Liver (tissue), 9 donors: ENCODE measurements around the gene IFT43. TPM values are rescaled to one million over a fixed set of nuclear protein-coding genes. Genes with fewer than 3 reads are reported as not detected.
A peak's percentile ranks its signal among the peaks of the same experiment; 100 is the strongest.

Experiments
- DNase-seq: peaks from one replicate; pipeline ENCODE4 v3.0.0-alpha.2; 2017; ENCODE audit warnings: low spot score
- H3K27ac ChIP-seq, 2 donors: one replicate each; pipeline ENCODE4 v1.7.0; 2013; ENCODE audit warnings: inconsistent platforms in 2 of 2, low read length in 2 of 2, control low read depth in 1 of 2, low read depth in 1 of 2, mild to moderate bottlenecking in 1 of 2
- H3K27me3 ChIP-seq, 4 donors: one replicate each; pipeline versions ENCODE4 v1.6.1 to v1.7.0; 2013; ENCODE audit warnings: low read length in 3 of 4, inconsistent platforms in 1 of 4, mild to moderate bottlenecking in 1 of 4, moderate library complexity in 1 of 4; ENCODE audit not compliant: control insufficient read depth in 4 of 4, insufficient read depth in 4 of 4
- H3K36me3 ChIP-seq, 4 donors: one replicate each; pipeline versions ENCODE4 v1.6.1 to v1.7.0; 2013; ENCODE audit warnings: low read length in 3 of 4, mild to moderate bottlenecking in 3 of 4, low read depth in 1 of 4, moderate library complexity in 1 of 4; ENCODE audit not compliant: control insufficient read depth in 4 of 4, insufficient read depth in 3 of 4
- H3K4me1 ChIP-seq, 4 donors: one replicate each; pipeline versions ENCODE4 v1.6.1 to v1.7.0; 2013; ENCODE audit warnings: low read length in 3 of 4, mild to moderate bottlenecking in 3 of 4, moderate library complexity in 1 of 4; ENCODE audit not compliant: control insufficient read depth in 4 of 4, insufficient read depth in 4 of 4
- H3K4me3 ChIP-seq, 3 donors: one replicate each; pipeline versions ENCODE4 v1.6.1 to v1.7.0; 2013; ENCODE audit warnings: low read length in 3 of 3, control low read depth in 1 of 3, low read depth in 1 of 3, mild to moderate bottlenecking in 1 of 3
- H3K9ac ChIP-seq, 2 donors: one replicate each; pipeline ENCODE4 v1.7.0; 2013; ENCODE audit warnings: low read length in 2 of 2, mild to moderate bottlenecking in 2 of 2, moderate library complexity in 2 of 2, control low read depth in 1 of 2, low read depth in 1 of 2
- H3K9me3 ChIP-seq, 4 donors: one replicate each; pipeline versions ENCODE4 v1.6.1 to v1.7.0; 2013; ENCODE audit warnings: low read length in 3 of 4; ENCODE audit not compliant: control insufficient read depth in 4 of 4
- EGR1 ChIP-seq, 2 donors: IDR thresholded peaks; 2 replicates each; pipeline ENCODE4 v1.6.1; 2016 to 2018; ENCODE audit warnings: antibody characterized with exemption in 2 of 2, low read depth in 2 of 2
- FOXA1 ChIP-seq: IDR thresholded peaks from 2 replicates; pipeline ENCODE4 v1.6.1; 2016; ENCODE audit warnings: antibody characterized with exemption
- FOXA2 ChIP-seq: IDR thresholded peaks from 2 replicates; pipeline ENCODE4 v1.6.1; 2016; ENCODE audit warnings: antibody characterized with exemption
- HNF4A ChIP-seq, 2 donors: conservative IDR thresholded peaks; 2 replicates each; pipeline ENCODE4 v1.6.1; 2016; ENCODE audit warnings: antibody characterized with exemption in 2 of 2, mild to moderate bottlenecking in 2 of 2
- JUND ChIP-seq, 2 donors: IDR thresholded peaks; 2 replicates each; pipeline ENCODE4 v1.6.1; 2016; ENCODE audit warnings: antibody characterized with exemption in 2 of 2
- NR2F2 ChIP-seq: IDR thresholded peaks from 2 replicates; pipeline ENCODE4 v1.6.1; 2016; ENCODE audit warnings: antibody characterized with exemption
- RAD21 ChIP-seq, 2 donors: IDR thresholded peaks; 2 replicates each; pipeline ENCODE4 v1.6.1; 2016; ENCODE audit warnings: antibody characterized with exemption in 2 of 2, mild to moderate bottlenecking in 2 of 2
- RXRA ChIP-seq, 2 donors: IDR thresholded peaks; 2 replicates each; pipeline ENCODE4 v1.6.1; 2017 to 2018; ENCODE audit warnings: antibody characterized with exemption in 2 of 2, mild to moderate bottlenecking in 1 of 2
- SP1 ChIP-seq: IDR thresholded peaks from 2 replicates; pipeline ENCODE4 v1.6.1; 2018; ENCODE audit warnings: antibody characterized with exemption, mild to moderate bottlenecking
- YY1 ChIP-seq: IDR thresholded peaks from 2 replicates; pipeline ENCODE4 v1.6.1; 2016; ENCODE audit warnings: antibody characterized with exemption, mild to moderate bottlenecking
- WGBS: extraction: QIAGEN DNeasy Blood & Tissue Kit; methylation state at CpG from one replicate; pipeline ENCODE4 v1.1.7; 2013; 5-methylcytosine and 5-hydroxymethylcytosine counted together
- polyA plus RNA-seq, 2 donors: library from polyadenylated mRNA; stranded (reverse) in 1 of 2; unstranded in 1 of 2; fragments of 200-250 nt in 1 of 2; fragments of >200 nt in 1 of 2; fragmentation: Nextera tagmentation in 1 of 2; extraction: Ambion mirVana in 1 of 2; gene quantifications; one replicate each; pipeline versions ENCODE4 v1.2.1 to v1.2.3, GENCODE V29; 2013 to 2015
- total RNA-seq, 2 donors: library from RNA; depleted of rRNA; stranded (reverse); fragments of >200 nt; gene quantifications; one replicate each; pipeline ENCODE4 v1.2.3, GENCODE V29; 2014
- TF ChIP-seq, protein P1 (sequence below): IDR thresholded peaks from 2 replicates; pipeline ENCODE4 v1.6.1; 2016; ENCODE audit warnings: antibody characterized with exemption
- TF ChIP-seq, protein P2 (sequence below): fragments of 150-350 bp; IDR thresholded peaks from 2 replicates; pipeline ENCODE4 v1.5.1; 2017; ENCODE audit warnings: improper control_type of control experiment, low read depth, low read length; ENCODE audit not compliant: missing input control
- TF ChIP-seq, protein P3 (sequence below): IDR thresholded peaks from 2 replicates; pipeline ENCODE4 v1.6.1; 2016; ENCODE audit warnings: antibody characterized with exemption
- TF ChIP-seq, protein P4 (sequence below): IDR thresholded peaks from 2 replicates; pipeline ENCODE4 v1.6.1; 2016; ENCODE audit warnings: antibody characterized with exemption
- TF ChIP-seq, protein P5 (sequence below): IDR thresholded peaks from 2 replicates; pipeline ENCODE4 v1.6.1; 2016; ENCODE audit warnings: antibody characterized with exemption, mild to moderate bottlenecking
- donor health status: healthy.
- donor health status: healthy.
- donor health status: healthy.
- donor health status: healthy.
- donor health status: healthy.

Gene IFT43
- total and polyA plus RNA-seq, 4 donors = 7.8 to 33.6 (median 19.3) TPM

DNA sequence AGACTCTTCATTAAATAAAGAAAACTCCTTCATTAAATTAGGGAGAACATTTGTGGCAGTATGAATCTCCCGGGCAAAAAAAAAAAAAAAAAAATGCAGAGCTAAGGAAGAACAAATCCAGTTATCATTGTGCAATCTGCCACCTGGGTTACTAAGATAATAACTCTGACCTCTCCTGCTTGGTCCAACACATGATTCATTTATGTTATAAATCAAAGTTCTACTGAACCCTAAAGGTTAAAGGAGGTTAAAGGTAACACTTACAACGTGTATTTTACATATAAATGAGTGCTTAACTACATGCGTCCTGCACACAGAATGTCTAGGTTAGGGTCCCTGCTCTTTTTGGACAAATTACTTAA lies 8.0 kb upstream of the IFT43 start:
- Histone ChIP-seq H3K9ac (no peak overlapping the region), H3K27me3 (no peaks in the 10 kb centered on the region), H3K4me3 (no peak overlapping the region), H3K27ac (no peak overlapping the region), H3K9me3 (no peaks in the 10 kb centered on the region), H3K4me1 (peaks cover 0 to 33% (median 12%) of the 10 kb centered on the region in 4 donors), H3K36me3 (no peaks in the 10 kb centered on the region)
- 36% methylated on average over 3 of the region's 3 CpGs for WGBS
- TF ChIP-seq, protein P1, sequence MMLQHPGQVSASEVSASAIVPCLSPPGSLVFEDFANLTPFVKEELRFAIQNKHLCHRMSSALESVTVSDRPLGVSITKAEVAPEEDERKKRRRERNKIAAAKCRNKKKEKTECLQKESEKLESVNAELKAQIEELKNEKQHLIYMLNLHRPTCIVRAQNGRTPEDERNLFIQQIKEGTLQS = no peak
- TF ChIP-seq EGR1 (IDR thresholded peaks at IDR 0.05; ENCODE audit: low read depth in 2 of 2) = peak in 1 of 2 donors; percentile 35
- peak; percentile 22 for TF ChIP-seq SP1
- TF ChIP-seq, protein P2, sequence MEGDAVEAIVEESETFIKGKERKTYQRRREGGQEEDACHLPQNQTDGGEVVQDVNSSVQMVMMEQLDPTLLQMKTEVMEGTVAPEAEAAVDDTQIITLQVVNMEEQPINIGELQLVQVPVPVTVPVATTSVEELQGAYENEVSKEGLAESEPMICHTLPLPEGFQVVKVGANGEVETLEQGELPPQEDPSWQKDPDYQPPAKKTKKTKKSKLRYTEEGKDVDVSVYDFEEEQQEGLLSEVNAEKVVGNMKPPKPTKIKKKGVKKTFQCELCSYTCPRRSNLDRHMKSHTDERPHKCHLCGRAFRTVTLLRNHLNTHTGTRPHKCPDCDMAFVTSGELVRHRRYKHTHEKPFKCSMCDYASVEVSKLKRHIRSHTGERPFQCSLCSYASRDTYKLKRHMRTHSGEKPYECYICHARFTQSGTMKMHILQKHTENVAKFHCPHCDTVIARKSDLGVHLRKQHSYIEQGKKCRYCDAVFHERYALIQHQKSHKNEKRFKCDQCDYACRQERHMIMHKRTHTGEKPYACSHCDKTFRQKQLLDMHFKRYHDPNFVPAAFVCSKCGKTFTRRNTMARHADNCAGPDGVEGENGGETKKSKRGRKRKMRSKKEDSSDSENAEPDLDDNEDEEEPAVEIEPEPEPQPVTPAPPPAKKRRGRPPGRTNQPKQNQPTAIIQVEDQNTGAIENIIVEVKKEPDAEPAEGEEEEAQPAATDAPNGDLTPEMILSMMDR = no peak
- TF ChIP-seq, protein P3, sequence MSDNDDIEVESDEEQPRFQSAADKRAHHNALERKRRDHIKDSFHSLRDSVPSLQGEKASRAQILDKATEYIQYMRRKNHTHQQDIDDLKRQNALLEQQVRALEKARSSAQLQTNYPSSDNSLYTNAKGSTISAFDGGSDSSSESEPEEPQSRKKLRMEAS = peak; percentile 75
- TF ChIP-seq YY1 = peak; percentile 32
- TF ChIP-seq RAD21 (IDR thresholded peaks at IDR 0.05) = no peak
- peak; percentile 40 to 73 for TF ChIP-seq HNF4A (conservative IDR thresholded peaks at IDR 0.05)
- TF ChIP-seq, protein P4, sequence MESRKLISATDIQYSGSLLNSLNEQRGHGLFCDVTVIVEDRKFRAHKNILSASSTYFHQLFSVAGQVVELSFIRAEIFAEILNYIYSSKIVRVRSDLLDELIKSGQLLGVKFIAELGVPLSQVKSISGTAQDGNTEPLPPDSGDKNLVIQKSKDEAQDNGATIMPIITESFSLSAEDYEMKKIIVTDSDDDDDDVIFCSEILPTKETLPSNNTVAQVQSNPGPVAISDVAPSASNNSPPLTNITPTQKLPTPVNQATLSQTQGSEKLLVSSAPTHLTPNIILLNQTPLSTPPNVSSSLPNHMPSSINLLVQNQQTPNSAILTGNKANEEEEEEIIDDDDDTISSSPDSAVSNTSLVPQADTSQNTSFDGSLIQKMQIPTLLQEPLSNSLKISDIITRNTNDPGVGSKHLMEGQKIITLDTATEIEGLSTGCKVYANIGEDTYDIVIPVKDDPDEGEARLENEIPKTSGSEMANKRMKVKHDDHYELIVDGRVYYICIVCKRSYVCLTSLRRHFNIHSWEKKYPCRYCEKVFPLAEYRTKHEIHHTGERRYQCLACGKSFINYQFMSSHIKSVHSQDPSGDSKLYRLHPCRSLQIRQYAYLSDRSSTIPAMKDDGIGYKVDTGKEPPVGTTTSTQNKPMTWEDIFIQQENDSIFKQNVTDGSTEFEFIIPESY = peak; percentile 54
- TF ChIP-seq RXRA (IDR thresholded peaks at IDR 0.05) = peak; percentile 68 to 87
- peak; percentile 9 to 24 for TF ChIP-seq JUND (IDR thresholded peaks at IDR 0.05)
- DNase-seq = no peak

DNA sequence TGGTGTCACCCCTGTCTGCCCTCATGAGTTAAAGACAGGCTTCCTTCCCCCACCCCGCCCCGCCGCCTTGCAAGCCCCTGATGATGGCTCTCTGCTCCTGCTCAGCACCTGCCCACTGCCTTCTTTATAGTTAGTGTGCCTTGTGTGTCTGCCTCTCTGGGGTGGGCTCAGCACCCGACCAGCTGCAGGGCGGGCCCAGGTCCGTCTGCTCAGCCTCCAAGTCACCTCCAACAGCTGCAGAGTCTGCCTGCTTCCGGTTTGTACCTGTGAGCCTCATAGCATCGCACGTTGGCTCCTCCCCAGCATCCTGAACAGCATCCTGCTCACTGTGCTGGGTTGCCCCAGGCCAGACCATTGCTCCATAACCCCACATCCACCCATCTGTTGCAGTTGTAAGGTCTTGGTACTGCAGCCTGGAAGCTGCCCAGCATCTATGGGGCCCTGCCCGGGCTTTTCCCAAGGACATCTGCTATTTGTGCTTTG lies 7.3 kb upstream of the IFT43 start:
- H3K36me3 ChIP-seq = no peaks in the 10 kb centered on the region
- no peak overlapping the region for H3K4me3 ChIP-seq
- no peak overlapping the region for H3K9ac ChIP-seq
- H3K27ac ChIP-seq = no peak overlapping the region
- no peaks in the 10 kb centered on the region for H3K9me3 ChIP-seq
- 76% methylated on average over 10 of the region's 10 CpGs for WGBS
- H3K4me1 ChIP-seq = peaks cover 0 to 39% (median 14%) of the 10 kb centered on the region in 4 donors
- H3K27me3 ChIP-seq = no peaks in the 10 kb centered on the region
- TF ChIP-seq FOXA1 (no peak), RAD21 (IDR thresholded peaks at IDR 0.05) (no peak), FOXA2 (no peak), NR2F2 (no peak), YY1 (no peak), RXRA (IDR thresholded peaks at IDR 0.05) (no peak), EGR1 (IDR thresholded peaks at IDR 0.05; ENCODE audit: low read depth in 2 of 2) (no peak)
- TF ChIP-seq, protein P4 = no peak
- TF ChIP-seq, protein P3 = no peak
- TF ChIP-seq, protein P1 = no peak
- TF ChIP-seq, protein P5, sequence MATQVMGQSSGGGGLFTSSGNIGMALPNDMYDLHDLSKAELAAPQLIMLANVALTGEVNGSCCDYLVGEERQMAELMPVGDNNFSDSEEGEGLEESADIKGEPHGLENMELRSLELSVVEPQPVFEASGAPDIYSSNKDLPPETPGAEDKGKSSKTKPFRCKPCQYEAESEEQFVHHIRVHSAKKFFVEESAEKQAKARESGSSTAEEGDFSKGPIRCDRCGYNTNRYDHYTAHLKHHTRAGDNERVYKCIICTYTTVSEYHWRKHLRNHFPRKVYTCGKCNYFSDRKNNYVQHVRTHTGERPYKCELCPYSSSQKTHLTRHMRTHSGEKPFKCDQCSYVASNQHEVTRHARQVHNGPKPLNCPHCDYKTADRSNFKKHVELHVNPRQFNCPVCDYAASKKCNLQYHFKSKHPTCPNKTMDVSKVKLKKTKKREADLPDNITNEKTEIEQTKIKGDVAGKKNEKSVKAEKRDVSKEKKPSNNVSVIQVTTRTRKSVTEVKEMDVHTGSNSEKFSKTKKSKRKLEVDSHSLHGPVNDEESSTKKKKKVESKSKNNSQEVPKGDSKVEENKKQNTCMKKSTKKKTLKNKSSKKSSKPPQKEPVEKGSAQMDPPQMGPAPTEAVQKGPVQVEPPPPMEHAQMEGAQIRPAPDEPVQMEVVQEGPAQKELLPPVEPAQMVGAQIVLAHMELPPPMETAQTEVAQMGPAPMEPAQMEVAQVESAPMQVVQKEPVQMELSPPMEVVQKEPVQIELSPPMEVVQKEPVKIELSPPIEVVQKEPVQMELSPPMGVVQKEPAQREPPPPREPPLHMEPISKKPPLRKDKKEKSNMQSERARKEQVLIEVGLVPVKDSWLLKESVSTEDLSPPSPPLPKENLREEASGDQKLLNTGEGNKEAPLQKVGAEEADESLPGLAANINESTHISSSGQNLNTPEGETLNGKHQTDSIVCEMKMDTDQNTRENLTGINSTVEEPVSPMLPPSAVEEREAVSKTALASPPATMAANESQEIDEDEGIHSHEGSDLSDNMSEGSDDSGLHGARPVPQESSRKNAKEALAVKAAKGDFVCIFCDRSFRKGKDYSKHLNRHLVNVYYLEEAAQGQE = no peak
- no peak for DNase-seq
